Gastrocnemius medialis (tissue), 4 donors: Measurements from ENCODE around the gene GSG1L2. TPM values are rescaled to one million over a fixed set of nuclear protein-coding genes. Genes with fewer than 3 reads are reported as not detected.
"Not testable (repeated sequence)": the region's sequence is repeated elsewhere in the genome, so short reads cannot be mapped to it uniquely, and the experiment has no call there.

ENCODE experiments used
- ATAC-seq, 2 donors: fragments of 150-250 bp; one replicate each; pipeline ENCODE4 v1.9.1; 2016
- DNase-seq, 2 donors: peaks; one replicate each; pipeline ENCODE4 v3.0.0-alpha.2; 2019
- H3K27ac ChIP-seq, 4 donors: fragments of 200-600 bp; sonication (generic); 1 replicate in 1 of 4; 2 replicates in 3 of 4; pipeline ENCODE4 v1.5.1; 2016 to 2018; ENCODE audit warnings: mild to moderate bottlenecking in 2 of 4, moderate library complexity in 1 of 4
- H3K27me3 ChIP-seq, 3 donors: fragments of 200-600 bp; sonication (generic) in 2 of 3; 1 replicate in 1 of 3; 2 replicates in 2 of 3; pipeline versions ENCODE4 v1.5.1 to v1.6.0; 2016 to 2019; ENCODE audit warnings: mild to moderate bottlenecking in 1 of 3, moderate library complexity in 1 of 3
- H3K36me3 ChIP-seq, 2 donors: fragments of 200-600 bp; sonication (generic) in 1 of 2; one replicate each; pipeline ENCODE4 v1.5.1; 2017 to 2018
- H3K4me1 ChIP-seq, 2 donors: fragments of 200-600 bp; sonication (generic) in 1 of 2; one replicate each; pipeline ENCODE4 v1.5.1; 2016 to 2017; ENCODE audit warnings: mild to moderate bottlenecking in 2 of 2
- H3K4me3 ChIP-seq, 4 donors: fragments of 200-600 bp; sonication (generic) in 3 of 4; 1 replicate in 1 of 4; 2 replicates in 3 of 4; pipeline ENCODE4 v1.5.1; 2016 to 2019; ENCODE audit warnings: mild to moderate bottlenecking in 2 of 4
- H3K9me3 ChIP-seq, 3 donors: fragments of 200-600 bp; sonication (generic) in 2 of 3; 1 replicate in 1 of 3; 2 replicates in 2 of 3; pipeline ENCODE4 v1.5.1; 2016 to 2019
- CTCF ChIP-seq, 5 experiments: fragments of 450-650 bp in 3 of 5; fragments of 200-600 bp in 2 of 5; sonication (generic) in 2 of 5; IDR thresholded peaks in 4 of 5; conservative IDR thresholded peaks in 1 of 5; 1 replicate in 4 of 5; 2 replicates in 1 of 5; pipeline ENCODE4 v1.5.1; 2016 to 2019; ENCODE audit warnings: antibody characterized with exemption in 5 of 5, mild to moderate bottlenecking in 3 of 5, moderate library complexity in 3 of 5
- POLR2A ChIP-seq, 2 donors: fragments of 450-650 bp; IDR thresholded peaks; one replicate each; pipeline ENCODE4 v1.6.1; 2017; ENCODE audit warnings: antibody characterized with exemption in 2 of 2, mild to moderate bottlenecking in 2 of 2, moderate library complexity in 2 of 2
- in situ Hi-C, 4 donors: fragments of 200-750 bp; cut with MboI; loops; one replicate each; pipeline versions ENCODE4 v1.15.0 to v1.8.0; 2017; ENCODE audit warnings: low sequenced_read_pairs in 4 of 4
- intact Hi-C: fragments of 100-400 bp; cut with DNase I; formaldehyde crosslinking; loops from one replicate; pipeline ENCODE4 v1.15.1; 2023; ENCODE audit warnings: low total_unique reads
- total RNA-seq, 4 donors: library from RNA; depleted of rRNA; stranded (reverse); fragments of >200 nt; gene quantifications; one replicate each; pipeline versions ENCODE4 v1.1.0 to v1.2.3, GENCODE V29; 2016

The GSG1L2 gene
- total RNA-seq, 4 donors from 2014 or later = not detected

- H3K9me3 ChIP-seq = no peaks in the 10 kb centered on the region
- no peak overlapping the region for H3K27ac ChIP-seq
- H3K27me3 ChIP-seq = no peaks in the 10 kb centered on the region
- DNase-seq (no peak), ATAC-seq (no peak)
- peaks cover 23 to 35% of the 10 kb centered on the region in 2 donors for H3K4me1 ChIP-seq
- intact Hi-C loops = no loop called here
- no peak overlapping the region for H3K4me3 ChIP-seq
- in situ Hi-C loops = no loop called here
- TF ChIP-seq CTCF (IDR thresholded peaks at IDR 0.05 in 4 of 5, conservative IDR thresholded peaks at IDR 0.05 in 1 of 5) (no peak), POLR2A (IDR thresholded peaks at IDR 0.05) (no peak)
- H3K36me3 ChIP-seq = no peaks in the 10 kb centered on the region
Measured at GRCh38 chr17:9784544-9784943, 37.3 kb downstream of the GSG1L2 start.

- in situ Hi-C loops, DNase-seq, intact Hi-C loops, H3K27me3 ChIP-seq, ATAC-seq, H3K36me3 ChIP-seq, H3K9me3 ChIP-seq, H3K27ac ChIP-seq, H3K4me3 ChIP-seq: not testable (repeated sequence)
- H3K4me1 ChIP-seq = peaks cover 13 to 24% of the 10 kb centered on the region in 2 donors
Measured at GRCh38 chr17:9783465-9783864, 38.4 kb downstream of the GSG1L2 start.

- Histone ChIP-seq H3K4me3 (no peak overlapping the region), H3K27me3 (no peaks in the 10 kb centered on the region), H3K36me3 (no peaks in the 10 kb centered on the region), H3K9me3 (no peaks in the 10 kb centered on the region), H3K27ac (no peak overlapping the region), H3K4me1 (peaks cover 11 to 20% of the 10 kb centered on the region in 2 donors)
- TF ChIP-seq POLR2A (IDR thresholded peaks at IDR 0.05) = no peak
- no peak for TF ChIP-seq CTCF (IDR thresholded peaks at IDR 0.05 in 4 of 5, conservative IDR thresholded peaks at IDR 0.05 in 1 of 5)
- intact Hi-C loops (no loop called here), in situ Hi-C loops (no loop called here)
- DNase-seq (no peak), ATAC-seq (peak in 1 of 2 donors; percentile 56)
Measured at GRCh38 chr17:9783050-9783449, 38.8 kb downstream of the GSG1L2 start.

- no peaks in the 10 kb centered on the region for H3K27me3 ChIP-seq
- intact Hi-C loops (no loop called here), in situ Hi-C loops (no loop called here)
- no peaks in the 10 kb centered on the region for H3K9me3 ChIP-seq
- H3K36me3 ChIP-seq = no peaks in the 10 kb centered on the region
- no peak overlapping the region for H3K4me3 ChIP-seq
- ATAC-seq (no peak), DNase-seq (no peak)
- no peak overlapping the region for H3K27ac ChIP-seq
- peaks cover 11 to 17% of the 10 kb centered on the region in 2 donors for H3K4me1 ChIP-seq
- TF ChIP-seq CTCF (IDR thresholded peaks at IDR 0.05 in 4 of 5, conservative IDR thresholded peaks at IDR 0.05 in 1 of 5) (no peak), POLR2A (IDR thresholded peaks at IDR 0.05) (no peak)
Measured at GRCh38 chr17:9780552-9780951, 41.3 kb downstream of the GSG1L2 start.

- H3K9me3 ChIP-seq = no peaks in the 10 kb centered on the region
- no peak for TF ChIP-seq CTCF (IDR thresholded peaks at IDR 0.05 in 4 of 5, conservative IDR thresholded peaks at IDR 0.05 in 1 of 5)
- no peak for TF ChIP-seq POLR2A (IDR thresholded peaks at IDR 0.05)
- ATAC-seq (no peak), DNase-seq (no peak)
- H3K4me1 ChIP-seq = no peaks in the 10 kb centered on the region
- no peaks in the 10 kb centered on the region for H3K27me3 ChIP-seq
- intact Hi-C loops = no loop called here
- in situ Hi-C loops = no loop called here
- no peak overlapping the region for H3K27ac ChIP-seq
- H3K36me3 ChIP-seq = no peaks in the 10 kb centered on the region
- no peak overlapping the region for H3K4me3 ChIP-seq
Measured at GRCh38 chr17:9776911-9777310, 45.0 kb downstream of the GSG1L2 start.
